Measurements from ENCODE around the gene YTHDF1. TPM values are rescaled to one million over a fixed set of nuclear protein-coding genes. Genes with fewer than 3 reads are reported as not detected.

The YTHDF1 gene
- total RNA-seq, 2 donors from 2014 or later = 21.8 to 31.8 TPM

DNA sequence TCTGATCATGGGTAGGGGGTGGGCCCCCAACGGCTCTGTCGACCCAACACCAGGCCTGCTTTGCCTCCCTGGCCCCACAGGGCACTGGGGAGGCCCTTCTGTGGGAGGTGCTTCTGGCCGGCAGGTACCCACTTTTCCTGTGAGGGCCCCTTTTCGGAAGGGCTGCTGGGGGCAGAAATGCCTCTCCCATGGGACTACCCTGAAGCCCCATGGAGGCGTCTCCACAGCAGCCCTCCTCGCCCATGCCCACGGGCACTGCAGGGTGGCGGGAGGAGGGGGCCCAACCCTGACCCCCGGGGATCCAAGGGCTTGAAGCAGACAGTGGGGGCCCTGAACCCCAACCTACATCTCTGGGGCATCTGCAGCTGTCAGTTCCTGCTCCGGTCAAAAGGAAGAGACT lies 22.1 kb upstream of the YTHDF1 start:
- Histone ChIP-seq H3K9me3 (no peaks in the 10 kb centered on the region), H3K4me1 (ENCODE audit: control insufficient read depth in 1 of 2, low read depth in 2 of 2) (no peaks in the 10 kb centered on the region), H3K36me3 (no peaks in the 10 kb centered on the region), H3K27me3 (replicated peaks; ENCODE audit: insufficient read depth) (no peaks in the 10 kb centered on the region), H3K4me3 (no peak overlapping the region), H3K27ac (no peak overlapping the region)
- DNase-seq (ENCODE audit: low spot score) = no peak
- TF ChIP-seq, protein P1, sequence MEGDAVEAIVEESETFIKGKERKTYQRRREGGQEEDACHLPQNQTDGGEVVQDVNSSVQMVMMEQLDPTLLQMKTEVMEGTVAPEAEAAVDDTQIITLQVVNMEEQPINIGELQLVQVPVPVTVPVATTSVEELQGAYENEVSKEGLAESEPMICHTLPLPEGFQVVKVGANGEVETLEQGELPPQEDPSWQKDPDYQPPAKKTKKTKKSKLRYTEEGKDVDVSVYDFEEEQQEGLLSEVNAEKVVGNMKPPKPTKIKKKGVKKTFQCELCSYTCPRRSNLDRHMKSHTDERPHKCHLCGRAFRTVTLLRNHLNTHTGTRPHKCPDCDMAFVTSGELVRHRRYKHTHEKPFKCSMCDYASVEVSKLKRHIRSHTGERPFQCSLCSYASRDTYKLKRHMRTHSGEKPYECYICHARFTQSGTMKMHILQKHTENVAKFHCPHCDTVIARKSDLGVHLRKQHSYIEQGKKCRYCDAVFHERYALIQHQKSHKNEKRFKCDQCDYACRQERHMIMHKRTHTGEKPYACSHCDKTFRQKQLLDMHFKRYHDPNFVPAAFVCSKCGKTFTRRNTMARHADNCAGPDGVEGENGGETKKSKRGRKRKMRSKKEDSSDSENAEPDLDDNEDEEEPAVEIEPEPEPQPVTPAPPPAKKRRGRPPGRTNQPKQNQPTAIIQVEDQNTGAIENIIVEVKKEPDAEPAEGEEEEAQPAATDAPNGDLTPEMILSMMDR (IDR thresholded peaks at IDR 0.05) = no peak
- ATAC-seq (ENCODE audit: insufficient number of reproducible peaks, low FRiP score, low read depth) = no peak

DNA sequence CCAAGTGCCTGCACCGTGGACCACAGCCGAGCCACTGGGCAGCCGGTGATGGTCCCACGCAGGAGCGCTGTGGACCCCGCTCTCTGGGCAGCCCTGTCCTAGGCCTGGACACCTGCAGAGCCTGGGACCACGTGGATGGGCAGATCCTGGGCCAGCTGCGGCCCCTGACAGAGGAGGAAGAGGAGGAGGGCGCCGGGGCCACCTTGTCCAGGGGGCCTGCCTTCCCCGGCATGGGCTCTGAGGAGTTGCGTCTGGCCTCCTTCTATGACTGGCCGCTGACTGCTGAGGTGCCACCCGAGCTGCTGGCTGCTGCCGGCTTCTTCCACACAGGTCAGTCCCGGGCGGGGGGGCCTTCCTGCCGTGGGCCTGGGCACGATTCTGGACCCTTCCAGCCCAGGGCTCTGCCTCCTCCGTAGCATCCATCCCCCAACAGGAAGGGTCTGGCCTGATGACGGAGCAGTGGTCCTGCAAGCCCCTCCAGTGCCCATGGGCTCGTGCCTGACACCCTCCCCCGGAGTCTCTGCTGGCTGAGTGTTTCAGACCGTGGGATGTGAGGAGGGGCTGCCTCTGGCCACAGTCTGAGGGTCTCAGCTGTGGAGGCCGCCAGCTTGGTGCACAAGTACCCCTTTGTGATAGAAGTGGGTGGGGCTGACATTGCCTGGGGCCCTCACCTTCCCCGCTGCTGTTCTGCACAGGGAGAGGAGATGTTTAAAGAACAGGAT lies 20.3 kb upstream of the YTHDF1 start:
- H3K9me3 ChIP-seq = no peaks in the 10 kb centered on the region
- H3K36me3 ChIP-seq = no peaks in the 10 kb centered on the region
- ATAC-seq (ENCODE audit: insufficient number of reproducible peaks, low FRiP score, low read depth) (no peak), DNase-seq (ENCODE audit: low spot score) (no peak)
- H3K4me3 ChIP-seq = no peak overlapping the region
- H3K4me1 ChIP-seq (ENCODE audit: control insufficient read depth in 1 of 2, low read depth in 2 of 2) = no peaks in the 10 kb centered on the region
- no peaks in the 10 kb centered on the region for H3K27me3 ChIP-seq (replicated peaks; ENCODE audit: insufficient read depth)
- TF ChIP-seq, protein P1 (IDR thresholded peaks at IDR 0.05) = no peak
- H3K27ac ChIP-seq = no peak overlapping the region

DNA sequence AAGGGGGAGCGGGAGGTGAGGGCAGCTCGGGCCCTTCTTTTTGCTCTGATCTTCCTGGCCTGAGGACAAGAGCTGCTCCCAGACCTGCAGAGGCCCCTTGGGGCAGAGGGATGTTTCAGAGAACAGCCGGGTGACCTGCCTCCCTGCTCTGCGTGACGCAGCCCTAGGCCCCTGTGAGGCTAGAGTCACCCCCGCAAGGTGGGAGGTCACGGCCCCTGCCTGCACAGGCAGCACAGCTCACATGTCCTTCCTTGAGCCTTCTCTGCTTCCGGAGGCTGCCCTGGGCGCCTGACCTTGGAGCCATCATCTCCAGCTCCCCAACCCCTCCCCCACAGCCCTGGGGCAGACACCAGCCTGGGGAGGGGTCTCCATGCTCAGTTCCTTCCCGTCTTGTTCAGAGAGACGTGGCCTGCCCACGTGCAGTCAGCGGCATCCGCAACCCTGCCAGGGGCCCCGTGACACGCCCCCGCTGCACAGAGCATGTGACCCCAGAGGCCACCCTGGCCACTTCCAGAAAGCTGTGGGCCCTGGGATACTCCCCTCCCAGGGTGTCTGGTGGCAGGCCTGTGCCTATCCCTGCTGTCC lies 19.6 kb upstream of the YTHDF1 start, which contains the start of gene BIRC7:
Gene BIRC7 (plus strand): TSS at position 507 of the 585 bp plus-strand sequence. CDS start 192 bp downstream, outside the sequence.
- DNase-seq (ENCODE audit: low spot score) (no peak), ATAC-seq (ENCODE audit: insufficient number of reproducible peaks, low FRiP score, low read depth) (no peak)
- H3K36me3 ChIP-seq = no peaks in the 10 kb centered on the region
- TF ChIP-seq, protein P1 (IDR thresholded peaks at IDR 0.05) = no peak
- H3K9me3 ChIP-seq = no peaks in the 10 kb centered on the region
- H3K4me3 ChIP-seq = no peak within 1 kb of the TSS
- no peaks in the 10 kb centered on the region for H3K27me3 ChIP-seq (replicated peaks; ENCODE audit: insufficient read depth)
- no peaks in the 10 kb centered on the region for H3K4me1 ChIP-seq (ENCODE audit: control insufficient read depth in 1 of 2, low read depth in 2 of 2)
- H3K27ac ChIP-seq = no peak within 1 kb of the TSS

DNA sequence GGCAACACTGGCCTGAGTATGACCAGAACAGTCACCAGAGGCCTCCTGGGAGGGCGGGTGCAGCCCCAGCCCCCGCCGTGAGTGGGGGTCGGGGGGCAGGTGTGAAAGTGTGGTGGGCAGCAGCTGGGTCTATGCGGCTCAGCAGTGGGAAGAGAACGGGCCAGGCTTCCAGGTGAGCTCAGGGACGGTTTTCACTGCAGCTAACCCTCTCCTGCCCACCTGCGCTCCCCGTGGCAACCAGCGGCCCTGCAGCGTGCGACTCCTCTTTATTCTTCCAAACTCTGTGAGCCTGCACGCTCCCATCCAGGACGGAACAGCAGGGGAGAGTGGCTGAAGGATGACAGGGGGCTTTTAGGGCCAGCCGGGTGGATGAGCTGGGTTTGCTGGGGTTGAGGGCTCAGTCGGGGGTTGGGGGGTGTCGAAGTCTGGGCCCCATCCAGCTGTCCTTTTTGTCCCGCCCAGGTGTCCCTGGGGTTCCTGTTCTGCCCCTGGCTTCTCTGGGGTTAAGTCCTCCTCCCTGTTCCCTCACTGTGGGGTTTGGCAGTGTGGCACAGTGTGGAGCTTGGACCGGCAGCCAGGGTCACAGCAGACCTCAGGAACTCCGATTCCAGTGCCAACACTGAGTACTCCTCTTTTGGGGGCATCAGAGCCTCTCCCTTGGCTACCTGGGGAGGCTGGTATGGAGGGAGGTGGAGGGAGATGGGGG lies 18.9 kb upstream of the YTHDF1 start:
- no peaks in the 10 kb centered on the region for H3K4me1 ChIP-seq (ENCODE audit: control insufficient read depth in 1 of 2, low read depth in 2 of 2)
- no peaks in the 10 kb centered on the region for H3K27me3 ChIP-seq (replicated peaks; ENCODE audit: insufficient read depth)
- TF ChIP-seq, protein P1 (IDR thresholded peaks at IDR 0.05) = no peak
- H3K4me3 ChIP-seq = no peak overlapping the region
- H3K27ac ChIP-seq = no peak overlapping the region
- no peak for DNase-seq (ENCODE audit: low spot score)
- H3K36me3 ChIP-seq = no peaks in the 10 kb centered on the region
- ATAC-seq (ENCODE audit: insufficient number of reproducible peaks, low FRiP score, low read depth) = no peak
- H3K9me3 ChIP-seq = no peaks in the 10 kb centered on the region

DNA sequence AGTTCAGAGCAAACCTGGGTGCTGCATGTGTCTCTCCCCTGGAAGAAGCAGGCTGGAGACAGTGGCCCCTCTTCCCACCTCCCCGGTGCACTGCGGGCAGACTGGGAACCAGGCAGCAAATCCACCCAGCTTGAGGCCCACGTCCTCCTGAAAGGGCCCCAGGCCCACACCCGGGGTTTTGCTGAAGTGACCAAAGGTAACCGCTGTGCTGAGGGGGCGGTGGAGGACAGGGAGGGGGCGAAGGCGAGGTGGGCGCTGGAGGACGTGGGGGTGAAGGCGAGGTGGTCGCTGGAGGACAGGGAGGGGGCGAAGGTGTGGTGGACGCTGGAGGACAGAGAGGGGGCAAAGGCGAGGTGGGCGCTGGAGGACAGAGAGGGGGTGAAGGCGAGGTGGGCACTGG lies 18.0 kb upstream of the YTHDF1 start:
- Histone ChIP-seq H3K9me3 (no peaks in the 10 kb centered on the region), H3K4me1 (ENCODE audit: control insufficient read depth in 1 of 2, low read depth in 2 of 2) (no peaks in the 10 kb centered on the region), H3K4me3 (no peak overlapping the region), H3K27ac (no peak overlapping the region), H3K27me3 (replicated peaks; ENCODE audit: insufficient read depth) (no peaks in the 10 kb centered on the region), H3K36me3 (no peaks in the 10 kb centered on the region)
- no peak for DNase-seq (ENCODE audit: low spot score)
- TF ChIP-seq, protein P1 (IDR thresholded peaks at IDR 0.05) = no peak
- ATAC-seq (ENCODE audit: insufficient number of reproducible peaks, low FRiP score, low read depth) = no peak

Measured in thoracic aorta (tissue), 2 donors.